ENCODE results near the gene ADAMTS17. TPM values are rescaled to one million over a fixed set of nuclear protein-coding genes. Genes with fewer than 3 reads are reported as not detected.

Gene ADAMTS17
- total RNA-seq, 6 experiments from 2014 or later = 14.6 to 34.7 (median 24.2) TPM

DNA sequence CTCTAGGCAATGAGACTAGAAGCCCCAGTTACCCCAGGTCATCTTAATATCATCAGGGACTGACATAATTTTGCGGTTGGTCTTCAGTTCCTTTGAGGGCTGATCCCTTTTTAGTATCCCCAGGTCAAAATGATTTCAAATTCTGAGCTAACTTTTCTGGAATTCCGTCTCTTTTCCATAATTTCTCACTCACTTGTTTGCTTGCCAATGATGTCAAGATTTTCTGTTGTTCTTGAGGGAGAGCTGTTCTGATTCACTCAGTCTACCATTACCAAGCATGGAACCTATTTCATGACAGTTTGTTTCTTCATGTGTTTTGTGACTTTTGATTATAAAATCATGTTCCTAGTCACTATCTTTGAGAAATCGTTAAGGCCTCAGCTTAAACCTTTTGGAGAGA lies 418.1 kb downstream of the ADAMTS17 start:
- TF ChIP-seq POLR2A (IDR thresholded peaks at IDR 0.05) = no peak
- TF ChIP-seq, protein P1, sequence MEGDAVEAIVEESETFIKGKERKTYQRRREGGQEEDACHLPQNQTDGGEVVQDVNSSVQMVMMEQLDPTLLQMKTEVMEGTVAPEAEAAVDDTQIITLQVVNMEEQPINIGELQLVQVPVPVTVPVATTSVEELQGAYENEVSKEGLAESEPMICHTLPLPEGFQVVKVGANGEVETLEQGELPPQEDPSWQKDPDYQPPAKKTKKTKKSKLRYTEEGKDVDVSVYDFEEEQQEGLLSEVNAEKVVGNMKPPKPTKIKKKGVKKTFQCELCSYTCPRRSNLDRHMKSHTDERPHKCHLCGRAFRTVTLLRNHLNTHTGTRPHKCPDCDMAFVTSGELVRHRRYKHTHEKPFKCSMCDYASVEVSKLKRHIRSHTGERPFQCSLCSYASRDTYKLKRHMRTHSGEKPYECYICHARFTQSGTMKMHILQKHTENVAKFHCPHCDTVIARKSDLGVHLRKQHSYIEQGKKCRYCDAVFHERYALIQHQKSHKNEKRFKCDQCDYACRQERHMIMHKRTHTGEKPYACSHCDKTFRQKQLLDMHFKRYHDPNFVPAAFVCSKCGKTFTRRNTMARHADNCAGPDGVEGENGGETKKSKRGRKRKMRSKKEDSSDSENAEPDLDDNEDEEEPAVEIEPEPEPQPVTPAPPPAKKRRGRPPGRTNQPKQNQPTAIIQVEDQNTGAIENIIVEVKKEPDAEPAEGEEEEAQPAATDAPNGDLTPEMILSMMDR (IDR thresholded peaks at IDR 0.05) = no peak
- Histone ChIP-seq H3K27me3 (no peaks in the 10 kb centered on the region), H3K4me1 (no peaks in the 10 kb centered on the region), H3K9me3 (no peaks in the 10 kb centered on the region), H3K27ac (no peak overlapping the region), H3K4me3 (no peak overlapping the region), H3K36me3 (no peaks in the 10 kb centered on the region)
- ATAC-seq = no peak
- intact Hi-C loops (cut with DNase I) = no loop called here
- WGBS (ENCODE audit: insufficient coverage, low coverage, low lambda C conversion rate, missing lambda C conversion rate) = 54% methylated on average over 3 of the region's 3 CpGs
- no peak for DNase-seq

Small RNA genes within 50 kb of the gene (small RNA-seq; reads per million reads assigned to genes)
- 0 reads per million in 2 experiments for gene RNA5SP402

Other genes starting within 250 kb of the ADAMTS17 start
- not detected for gene CERS3, start 187.0 kb upstream of the ADAMTS17 start, total RNA-seq

All from right lobe of liver (tissue), 6 donors.